ENCODE measurements around the gene RMI1. TPM values are rescaled to one million over a fixed set of nuclear protein-coding genes. Genes with fewer than 3 reads are reported as not detected.

The RMI1 gene
- total RNA-seq, 1 donor from 2014 or later = 3.4 TPM

- no peak for TF ChIP-seq CTCF (conservative IDR thresholded peaks at IDR 0.05; ENCODE audit: low read depth, low read length)
- DNase-seq (ENCODE audit: low read depth) = no peak
- H3K4me3 ChIP-seq (ENCODE audit: low read depth, low read length) = peak overlapping the region; percentile 99
These were observed 1.4 kb upstream of the RMI1 start for GRCh38 chr9:83978992-83979811.

DNA sequence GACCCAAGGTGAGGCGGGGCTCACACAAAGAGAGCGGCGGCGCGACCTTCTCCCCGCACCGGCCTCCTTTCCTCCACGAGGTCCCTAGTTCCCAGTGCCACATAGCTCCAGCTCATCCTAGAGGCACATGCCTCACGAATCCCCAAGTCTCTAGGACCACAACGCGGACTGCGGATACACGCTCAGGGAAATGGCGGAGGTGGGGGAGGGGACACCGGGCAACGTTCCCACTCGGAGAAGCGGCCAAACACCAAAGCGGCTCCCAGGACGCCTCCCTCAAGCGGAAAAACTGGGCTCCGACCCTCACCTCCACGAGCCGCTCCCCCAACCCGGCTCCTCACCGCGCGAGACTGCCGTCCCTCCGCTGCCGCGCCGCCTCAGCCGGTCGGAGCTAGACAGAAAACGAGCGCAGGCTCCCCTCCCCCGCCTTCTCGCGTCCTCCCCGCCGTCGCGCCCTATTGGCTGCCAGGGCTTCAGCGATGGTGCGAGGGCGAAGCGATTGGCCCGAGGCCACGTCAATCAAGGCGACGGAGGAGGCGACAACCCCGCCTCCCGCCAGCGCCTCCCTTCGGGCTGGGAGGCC, 702 bp upstream of the RMI1 start, which contains the start of gene HNRNPK:
HNRNPK (minus strand) TSS at position 404 of the 583 bp plus-strand sequence. CDS start 1,963 bp downstream, outside the sequence.
- peak within 1 kb of the TSS; percentile 99 for H3K4me3 ChIP-seq (ENCODE audit: low read depth, low read length)
- DNase-seq (ENCODE audit: low read depth) = no peak

DNA sequence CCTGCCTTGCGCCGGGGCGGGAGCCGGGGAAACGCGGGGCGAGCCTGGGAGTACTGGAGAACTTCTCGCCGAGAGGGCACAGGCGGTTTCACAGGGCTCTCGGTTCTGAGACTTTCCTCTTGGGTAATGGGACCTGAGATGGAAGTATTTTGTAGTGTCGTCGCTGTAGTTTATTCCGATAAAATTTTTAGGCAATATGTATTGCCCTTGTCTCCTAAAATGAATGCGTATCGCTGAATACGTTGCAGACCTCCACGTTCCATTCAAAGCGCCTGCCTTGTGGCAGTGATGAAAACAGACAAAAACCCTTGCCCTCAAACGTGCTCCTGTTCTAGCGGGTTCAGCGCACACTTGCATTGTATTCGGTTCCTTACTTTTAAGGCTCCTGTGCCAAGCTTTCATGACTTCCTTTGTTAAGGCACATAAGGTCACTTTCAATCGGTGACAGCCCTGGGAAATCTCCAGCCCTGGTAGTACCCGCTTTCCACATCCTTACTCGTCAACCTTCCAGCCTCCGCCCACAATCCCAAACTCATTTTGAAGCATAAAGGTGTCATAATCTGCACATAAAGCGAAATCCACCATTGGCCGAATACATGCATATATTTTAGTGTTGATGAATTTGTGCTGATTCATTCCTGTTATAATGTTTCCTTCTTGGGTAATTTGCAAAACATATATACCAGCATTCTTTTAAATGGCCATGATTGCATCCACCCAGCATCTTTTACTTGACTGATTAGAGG, 694 bp downstream of the RMI1 start:
- peak overlapping the region; percentile 99 for H3K4me3 ChIP-seq (ENCODE audit: low read depth, low read length)
- no peak for DNase-seq (ENCODE audit: low read depth)
- TF ChIP-seq CTCF (conservative IDR thresholded peaks at IDR 0.05; ENCODE audit: low read depth, low read length) = no peak

More for the DNA sequence above, 702 bp upstream of the RMI1 start, which contains the start of gene HNRNPK:
- no peak for TF ChIP-seq CTCF (conservative IDR thresholded peaks at IDR 0.05; ENCODE audit: low read depth, low read length)

GRCh38 chr9:83986195-83986594, 5.6 kb downstream of the RMI1 start:
- no peak for DNase-seq (ENCODE audit: low read depth)
- no peak overlapping the region for H3K4me3 ChIP-seq (ENCODE audit: low read depth, low read length)
- TF ChIP-seq CTCF (conservative IDR thresholded peaks at IDR 0.05; ENCODE audit: low read depth, low read length) = no peak

DNA sequence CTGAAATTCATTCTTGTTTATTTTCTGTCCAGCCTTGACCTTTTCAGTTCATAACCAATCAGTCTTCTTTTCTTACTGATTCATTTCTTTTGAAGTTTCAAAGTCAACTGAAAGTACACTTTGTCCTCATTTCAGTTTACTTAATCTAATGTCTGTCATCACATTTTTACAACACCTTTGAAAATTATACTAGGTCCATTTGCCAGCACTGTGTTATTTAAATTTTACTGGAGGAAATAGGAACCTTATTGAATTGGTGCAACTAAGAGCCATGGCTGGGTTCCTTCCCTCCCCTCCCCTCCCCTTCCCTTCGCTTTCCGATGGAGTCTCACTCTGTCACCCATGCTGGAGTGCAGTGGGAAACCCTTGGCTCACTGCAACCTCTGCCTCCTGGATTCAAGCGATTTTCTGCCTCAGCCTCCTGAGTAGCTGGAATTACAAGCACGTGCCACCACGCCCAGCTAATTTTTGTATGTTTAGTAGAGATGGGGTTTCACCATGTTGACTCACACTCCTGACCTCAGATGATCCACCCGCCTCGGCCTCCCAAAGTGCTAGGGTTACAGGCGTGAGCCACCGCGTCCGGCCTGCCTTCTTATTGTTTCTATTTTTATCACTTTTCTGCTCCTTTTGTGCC, 6.3 kb downstream of the RMI1 start:
- peak; percentile 52 for DNase-seq (ENCODE audit: low read depth)
- TF ChIP-seq CTCF (conservative IDR thresholded peaks at IDR 0.05; ENCODE audit: low read depth, low read length) = no peak
- H3K4me3 ChIP-seq (ENCODE audit: low read depth, low read length) = no peak overlapping the region

- TF ChIP-seq CTCF (conservative IDR thresholded peaks at IDR 0.05; ENCODE audit: low read depth, low read length) = no peak
- H3K4me3 ChIP-seq (ENCODE audit: low read depth, low read length) = no peak overlapping the region
- DNase-seq (ENCODE audit: low read depth) = no peak
These were observed 6.8 kb downstream of the RMI1 start for GRCh38 chr9:83987402-83987791.
